Gastrocnemius medialis (tissue), 4 donors: ENCODE measurements around the gene DHH.

Experiments used
- CTCF ChIP-seq, 5 experiments: fragments of 450-650 bp in 3 of 5; fragments of 200-600 bp in 2 of 5; sonication (generic) in 2 of 5; IDR thresholded peaks in 4 of 5; conservative IDR thresholded peaks in 1 of 5; 1 replicate in 4 of 5; 2 replicates in 1 of 5; pipeline ENCODE4 v1.5.1; 2016 to 2019; ENCODE audit warnings: antibody characterized with exemption in 5 of 5, mild to moderate bottlenecking in 3 of 5, moderate library complexity in 3 of 5
- POLR2A ChIP-seq, 2 donors: fragments of 450-650 bp; IDR thresholded peaks; one replicate each; pipeline ENCODE4 v1.6.1; 2017; ENCODE audit warnings: antibody characterized with exemption in 2 of 2, mild to moderate bottlenecking in 2 of 2, moderate library complexity in 2 of 2

- TF ChIP-seq POLR2A (IDR thresholded peaks at IDR 0.05): no peak
- no peak for TF ChIP-seq CTCF (IDR thresholded peaks at IDR 0.05 in 4 of 5, conservative IDR thresholded peaks at IDR 0.05 in 1 of 5)
Observed at GRCh38 chr12:49049566-49050224, 44.9 kb downstream of the DHH start.
